ENCODE measurements around the gene KMT2E.

Gene KMT2E

GRCh38 chr7:104967595-104967994 lies 46.4 kb upstream of the KMT2E start:
- no peak for ATAC-seq (ENCODE audit: low read depth)
- Histone ChIP-seq H3K9me3 (ENCODE audit: severe bottlenecking) (no peaks in the 10 kb centered on the region), H3K4me3 (ENCODE audit: severe bottlenecking) (no peak overlapping the region), H3K27ac (ENCODE audit: poor library complexity, severe bottlenecking) (no peak overlapping the region), H3K36me3 (ENCODE audit: low read depth) (no peaks in the 10 kb centered on the region), H3K4me1 (ENCODE audit: insufficient read depth, poor library complexity, severe bottlenecking) (peaks cover 31% of the 10 kb centered on the region), H3K27me3 (ENCODE audit: insufficient read depth, poor library complexity, severe bottlenecking) (no peaks in the 10 kb centered on the region)
- DNase-seq (ENCODE audit: low spot score) = no peak
- TF ChIP-seq CTCF (IDR thresholded peaks at IDR 0.05; ENCODE audit: poor library complexity, severe bottlenecking) = no peak

GRCh38 chr7:104968648-104969047 lies 45.4 kb upstream of the KMT2E start:
- H3K27me3 ChIP-seq (ENCODE audit: insufficient read depth, poor library complexity, severe bottlenecking) = no peaks in the 10 kb centered on the region
- H3K27ac ChIP-seq (ENCODE audit: poor library complexity, severe bottlenecking) = no peak overlapping the region
- no peak for ATAC-seq (ENCODE audit: low read depth)
- TF ChIP-seq CTCF (IDR thresholded peaks at IDR 0.05; ENCODE audit: poor library complexity, severe bottlenecking) = no peak
- no peaks in the 10 kb centered on the region for H3K36me3 ChIP-seq (ENCODE audit: low read depth)
- no peak overlapping the region for H3K4me3 ChIP-seq (ENCODE audit: severe bottlenecking)
- H3K9me3 ChIP-seq (ENCODE audit: severe bottlenecking) = no peaks in the 10 kb centered on the region
- peaks cover 27% of the 10 kb centered on the region for H3K4me1 ChIP-seq (ENCODE audit: insufficient read depth, poor library complexity, severe bottlenecking)
- DNase-seq (ENCODE audit: low spot score) = no peak

- Histone ChIP-seq H3K9me3 (ENCODE audit: severe bottlenecking) (no peaks in the 10 kb centered on the region), H3K36me3 (ENCODE audit: low read depth) (no peaks in the 10 kb centered on the region), H3K4me1 (ENCODE audit: insufficient read depth, poor library complexity, severe bottlenecking) (peaks cover 27% of the 10 kb centered on the region), H3K4me3 (ENCODE audit: severe bottlenecking) (no peak overlapping the region), H3K27ac (ENCODE audit: poor library complexity, severe bottlenecking) (no peak overlapping the region), H3K27me3 (ENCODE audit: insufficient read depth, poor library complexity, severe bottlenecking) (no peaks in the 10 kb centered on the region)
- ATAC-seq (ENCODE audit: low read depth) (no peak), DNase-seq (ENCODE audit: low spot score) (no peak)
- TF ChIP-seq CTCF (IDR thresholded peaks at IDR 0.05; ENCODE audit: poor library complexity, severe bottlenecking) = no peak
Measured at GRCh38 chr7:104969183-104969582, 44.8 kb upstream of the KMT2E start.

GRCh38 chr7:104971290-104972071 lies 42.5 kb upstream of the KMT2E start:
- TF ChIP-seq CTCF (IDR thresholded peaks at IDR 0.05; ENCODE audit: poor library complexity, severe bottlenecking) = no peak
- Histone ChIP-seq H3K4me1 (ENCODE audit: insufficient read depth, poor library complexity, severe bottlenecking) (peaks cover 29% of the 10 kb centered on the region), H3K9me3 (ENCODE audit: severe bottlenecking) (no peaks in the 10 kb centered on the region), H3K36me3 (ENCODE audit: low read depth) (no peaks in the 10 kb centered on the region), H3K27me3 (ENCODE audit: insufficient read depth, poor library complexity, severe bottlenecking) (no peaks in the 10 kb centered on the region), H3K27ac (ENCODE audit: poor library complexity, severe bottlenecking) (peak overlapping the region; percentile 86), H3K4me3 (ENCODE audit: severe bottlenecking) (no peak overlapping the region)
- DNase-seq (ENCODE audit: low spot score) = no peak
- ATAC-seq (ENCODE audit: low read depth) = peak; percentile 60

- H3K36me3 ChIP-seq (ENCODE audit: low read depth) = no peaks in the 10 kb centered on the region
- TF ChIP-seq CTCF (IDR thresholded peaks at IDR 0.05; ENCODE audit: poor library complexity, severe bottlenecking) = no peak
- H3K9me3 ChIP-seq (ENCODE audit: severe bottlenecking) = no peaks in the 10 kb centered on the region
- DNase-seq (ENCODE audit: low spot score) (no peak), ATAC-seq (ENCODE audit: low read depth) (peak; percentile 7; the same call in 1 of the 3 replicates)
- no peak overlapping the region for H3K4me3 ChIP-seq (ENCODE audit: severe bottlenecking)
- H3K4me1 ChIP-seq (ENCODE audit: insufficient read depth, poor library complexity, severe bottlenecking) = peaks cover 29% of the 10 kb centered on the region
- H3K27ac ChIP-seq (ENCODE audit: poor library complexity, severe bottlenecking) = peak overlapping the region; percentile 86
- no peaks in the 10 kb centered on the region for H3K27me3 ChIP-seq (ENCODE audit: insufficient read depth, poor library complexity, severe bottlenecking)
Measured at GRCh38 chr7:104972500-104972899, 41.5 kb upstream of the KMT2E start.
